SU-DHL-6 (cell line): ENCODE measurements around the gene SIAH2.

Experiments
- EZH2phosphoT487 ChIP-seq: fragments of 200-600 bp; sonication (generic), shearing (Covaris generic); conservative IDR thresholded peaks from 2 replicates; pipeline ENCODE4 v1.6.1; 2018; ENCODE audit warnings: mild to moderate bottlenecking, antibody characterized with exemption, low read length, moderate library complexity, mixed read lengths
- TF ChIP-seq, protein P1 (sequence below): fragments of 200-600 bp; sonication (generic); IDR thresholded peaks from one replicate; pipeline ENCODE4 v1.5.1; 2017; ENCODE audit warnings: antibody characterized with exemption, mild to moderate bottlenecking, low read length, moderate library complexity; ENCODE audit not compliant: insufficient read depth, poor library complexity, severe bottlenecking

DNA sequence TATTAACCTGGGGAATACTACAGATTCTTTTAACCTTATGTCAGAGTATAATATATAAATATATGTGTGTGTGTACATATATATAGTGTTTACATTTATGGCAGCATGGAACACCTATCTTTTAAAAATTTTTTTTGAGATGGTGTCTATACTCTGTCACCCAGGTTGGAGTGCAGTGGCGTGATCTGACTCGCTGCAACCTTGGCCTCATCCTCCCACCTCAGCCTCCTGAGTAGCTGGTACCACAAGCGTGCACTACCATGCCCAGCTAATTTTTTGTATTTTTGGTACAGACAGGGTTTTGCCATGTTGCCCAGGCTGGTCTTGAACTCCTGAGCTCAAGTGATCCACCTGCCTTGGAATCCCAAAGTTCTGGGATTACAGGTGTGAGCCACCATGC, 40.7 kb downstream of the SIAH2 start:
- TF ChIP-seq, protein P1, sequence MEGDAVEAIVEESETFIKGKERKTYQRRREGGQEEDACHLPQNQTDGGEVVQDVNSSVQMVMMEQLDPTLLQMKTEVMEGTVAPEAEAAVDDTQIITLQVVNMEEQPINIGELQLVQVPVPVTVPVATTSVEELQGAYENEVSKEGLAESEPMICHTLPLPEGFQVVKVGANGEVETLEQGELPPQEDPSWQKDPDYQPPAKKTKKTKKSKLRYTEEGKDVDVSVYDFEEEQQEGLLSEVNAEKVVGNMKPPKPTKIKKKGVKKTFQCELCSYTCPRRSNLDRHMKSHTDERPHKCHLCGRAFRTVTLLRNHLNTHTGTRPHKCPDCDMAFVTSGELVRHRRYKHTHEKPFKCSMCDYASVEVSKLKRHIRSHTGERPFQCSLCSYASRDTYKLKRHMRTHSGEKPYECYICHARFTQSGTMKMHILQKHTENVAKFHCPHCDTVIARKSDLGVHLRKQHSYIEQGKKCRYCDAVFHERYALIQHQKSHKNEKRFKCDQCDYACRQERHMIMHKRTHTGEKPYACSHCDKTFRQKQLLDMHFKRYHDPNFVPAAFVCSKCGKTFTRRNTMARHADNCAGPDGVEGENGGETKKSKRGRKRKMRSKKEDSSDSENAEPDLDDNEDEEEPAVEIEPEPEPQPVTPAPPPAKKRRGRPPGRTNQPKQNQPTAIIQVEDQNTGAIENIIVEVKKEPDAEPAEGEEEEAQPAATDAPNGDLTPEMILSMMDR, result no peak
- no peak for TF ChIP-seq EZH2phosphoT487
